Measurements from ENCODE around the gene DOK3.

Gene DOK3

GRCh38 chr5:177490992-177491391 lies 18.6 kb downstream of the DOK3 start:
- no peaks in the 10 kb centered on the region for H3K79me2 ChIP-seq (ENCODE audit: insufficient read depth, low read length)
- no peaks in the 10 kb centered on the region for H3K9me3 ChIP-seq (ENCODE audit: insufficient read depth, low read length)
- H3K27ac ChIP-seq (ENCODE audit: low read depth, low read length): no peak overlapping the region
- no peak overlapping the region for H3K9ac ChIP-seq (ENCODE audit: low read length)
- H3K36me3 ChIP-seq (ENCODE audit: low read length): no peaks in the 10 kb centered on the region
- no peaks in the 10 kb centered on the region for H4K20me1 ChIP-seq (ENCODE audit: low read depth, low read length)
- no peak overlapping the region for H3K4me3 ChIP-seq (ENCODE audit: insufficient read depth, low read length, poor library complexity, severe bottlenecking)
- peaks cover 5% of the 10 kb centered on the region; the same call in 1 of the 2 replicates for H3F3A ChIP-seq (ENCODE audit: insufficient read depth)
- no peak overlapping the region for H3K4me2 ChIP-seq (ENCODE audit: low read depth, low read length, poor library complexity, severe bottlenecking)
- TF ChIP-seq EZH2phosphoT487 (conservative IDR thresholded peaks at IDR 0.05; ENCODE audit: low read length): no peak
- no peak for TF ChIP-seq CTCF (IDR thresholded peaks at IDR 0.05; ENCODE audit: insufficient read depth, low read length, poor library complexity, severe bottlenecking)
- no peaks in the 10 kb centered on the region for H3K9me2 ChIP-seq (replicated peaks; ENCODE audit: insufficient read depth, low read length)
- no peaks in the 10 kb centered on the region for H3K27me3 ChIP-seq (ENCODE audit: low read length)
- H2AFZ ChIP-seq (ENCODE audit: low read depth, low read length, severe bottlenecking): no peak overlapping the region

- no peaks in the 10 kb centered on the region for H3K36me3 ChIP-seq (ENCODE audit: low read length)
- H3K4me2 ChIP-seq (ENCODE audit: low read depth, low read length, poor library complexity, severe bottlenecking): no peak overlapping the region
- H2AFZ ChIP-seq (ENCODE audit: low read depth, low read length, severe bottlenecking): no peak overlapping the region
- peak overlapping the region; percentile 14; the same call in 1 of the 2 replicates for H3K27ac ChIP-seq (ENCODE audit: low read depth, low read length)
- H3K4me3 ChIP-seq (ENCODE audit: insufficient read depth, low read length, poor library complexity, severe bottlenecking): no peak overlapping the region
- no peaks in the 10 kb centered on the region for H4K20me1 ChIP-seq (ENCODE audit: low read depth, low read length)
- TF ChIP-seq CTCF (IDR thresholded peaks at IDR 0.05; ENCODE audit: insufficient read depth, low read length, poor library complexity, severe bottlenecking) (no peak), EZH2phosphoT487 (conservative IDR thresholded peaks at IDR 0.05; ENCODE audit: low read length) (no peak)
- H3K79me2 ChIP-seq (ENCODE audit: insufficient read depth, low read length): no peaks in the 10 kb centered on the region
- no peaks in the 10 kb centered on the region for H3K9me3 ChIP-seq (ENCODE audit: insufficient read depth, low read length)
- H3K27me3 ChIP-seq (ENCODE audit: low read length): no peaks in the 10 kb centered on the region
- H3F3A ChIP-seq (ENCODE audit: insufficient read depth): peaks cover 5% of the 10 kb centered on the region; the same call in 1 of the 2 replicates
- peak overlapping the region; percentile 12; the same call in 1 of the 2 replicates for H3K9ac ChIP-seq (ENCODE audit: low read length)
- no peaks in the 10 kb centered on the region for H3K9me2 ChIP-seq (replicated peaks; ENCODE audit: insufficient read depth, low read length)
These were observed 19.2 kb downstream of the DOK3 start for GRCh38 chr5:177490311-177490991.

- Histone ChIP-seq H3K9ac (ENCODE audit: low read length) (peak overlapping the region; percentile 12; the same call in 1 of the 2 replicates), H3K9me3 (ENCODE audit: insufficient read depth, low read length) (no peaks in the 10 kb centered on the region), H3K79me2 (ENCODE audit: insufficient read depth, low read length) (no peaks in the 10 kb centered on the region), H2AFZ (ENCODE audit: low read depth, low read length, severe bottlenecking) (no peak overlapping the region), H3K27ac (ENCODE audit: low read depth, low read length) (0 out of 2 replicates have a peak overlapping the region, but pooled peaks have one; percentile 14), H3K9me2 (replicated peaks; ENCODE audit: insufficient read depth, low read length) (no peaks in the 10 kb centered on the region), H3K4me3 (ENCODE audit: insufficient read depth, low read length, poor library complexity, severe bottlenecking) (no peak overlapping the region), H3K27me3 (ENCODE audit: low read length) (no peaks in the 10 kb centered on the region), H3K36me3 (ENCODE audit: low read length) (no peaks in the 10 kb centered on the region), H4K20me1 (ENCODE audit: low read depth, low read length) (no peaks in the 10 kb centered on the region), H3F3A (ENCODE audit: insufficient read depth) (peaks cover 5% of the 10 kb centered on the region; the same call in 1 of the 2 replicates), H3K4me2 (ENCODE audit: low read depth, low read length, poor library complexity, severe bottlenecking) (peak overlapping the region; percentile 5)
- peak; percentile 40 for TF ChIP-seq CTCF (IDR thresholded peaks at IDR 0.05; ENCODE audit: insufficient read depth, low read length, poor library complexity, severe bottlenecking)
- TF ChIP-seq EZH2phosphoT487 (conservative IDR thresholded peaks at IDR 0.05; ENCODE audit: low read length): no peak
These were observed 20.4 kb downstream of the DOK3 start for GRCh38 chr5:177489119-177489716.

All from SU-DHL-6 (cell line).